Subcutaneous adipose tissue (tissue), 4 donors: ENCODE data around the gene NPEPL1. TPM values are rescaled to one million over a fixed set of nuclear protein-coding genes. Genes with fewer than 3 reads are reported as not detected.

Experiments
- total RNA-seq, 4 donors: library from RNA; depleted of rRNA; stranded (reverse); fragments of >200 nt; gene quantifications; one replicate each; pipeline ENCODE4 v1.1.0, GENCODE V29; 2016
- TF ChIP-seq, protein P1 (sequence below): fragments of 450-650 bp; IDR thresholded peaks from one replicate; pipeline ENCODE4 v1.5.1; 2016; ENCODE audit warnings: low read depth, mild to moderate bottlenecking, control low read depth, antibody characterized with exemption, moderate library complexity

NPEPL1 gene
- total RNA-seq, 4 donors from 2014 or later, result 20.7 to 53.3 (median 36.4) TPM

DNA sequence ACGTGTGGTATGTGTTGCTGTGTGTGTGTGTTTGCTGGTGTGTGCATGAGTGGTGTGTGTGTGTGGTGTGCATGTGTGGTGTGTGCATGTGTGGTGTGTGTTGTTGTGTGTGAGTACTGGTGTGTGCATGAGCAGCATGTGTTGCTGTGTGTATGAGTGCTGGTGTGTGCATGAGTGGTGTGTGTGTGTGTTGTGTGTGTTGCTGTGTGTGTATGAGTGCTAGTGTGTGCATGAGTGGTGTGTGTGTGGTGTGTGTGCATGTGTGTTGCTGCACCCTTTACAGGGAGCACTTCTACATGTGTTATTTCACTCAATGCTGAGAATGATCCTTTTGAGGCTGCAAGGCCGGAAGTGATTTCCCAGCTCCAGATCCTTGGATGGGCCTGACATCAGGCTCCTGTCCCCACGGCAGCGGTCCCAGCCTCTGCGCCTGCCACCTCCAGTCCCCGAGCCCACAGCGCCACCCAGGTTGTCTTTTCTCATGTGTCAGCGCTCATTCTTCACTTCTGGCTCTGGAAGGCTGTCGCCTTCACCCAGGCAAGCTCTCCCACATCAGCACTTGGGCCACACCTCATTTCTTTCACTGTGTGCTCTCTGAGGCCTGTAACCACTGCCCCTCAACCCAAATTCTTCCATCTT lies 2.6 kb downstream of the NPEPL1 start:
- TF ChIP-seq, protein P1, sequence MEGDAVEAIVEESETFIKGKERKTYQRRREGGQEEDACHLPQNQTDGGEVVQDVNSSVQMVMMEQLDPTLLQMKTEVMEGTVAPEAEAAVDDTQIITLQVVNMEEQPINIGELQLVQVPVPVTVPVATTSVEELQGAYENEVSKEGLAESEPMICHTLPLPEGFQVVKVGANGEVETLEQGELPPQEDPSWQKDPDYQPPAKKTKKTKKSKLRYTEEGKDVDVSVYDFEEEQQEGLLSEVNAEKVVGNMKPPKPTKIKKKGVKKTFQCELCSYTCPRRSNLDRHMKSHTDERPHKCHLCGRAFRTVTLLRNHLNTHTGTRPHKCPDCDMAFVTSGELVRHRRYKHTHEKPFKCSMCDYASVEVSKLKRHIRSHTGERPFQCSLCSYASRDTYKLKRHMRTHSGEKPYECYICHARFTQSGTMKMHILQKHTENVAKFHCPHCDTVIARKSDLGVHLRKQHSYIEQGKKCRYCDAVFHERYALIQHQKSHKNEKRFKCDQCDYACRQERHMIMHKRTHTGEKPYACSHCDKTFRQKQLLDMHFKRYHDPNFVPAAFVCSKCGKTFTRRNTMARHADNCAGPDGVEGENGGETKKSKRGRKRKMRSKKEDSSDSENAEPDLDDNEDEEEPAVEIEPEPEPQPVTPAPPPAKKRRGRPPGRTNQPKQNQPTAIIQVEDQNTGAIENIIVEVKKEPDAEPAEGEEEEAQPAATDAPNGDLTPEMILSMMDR, result no peak

DNA sequence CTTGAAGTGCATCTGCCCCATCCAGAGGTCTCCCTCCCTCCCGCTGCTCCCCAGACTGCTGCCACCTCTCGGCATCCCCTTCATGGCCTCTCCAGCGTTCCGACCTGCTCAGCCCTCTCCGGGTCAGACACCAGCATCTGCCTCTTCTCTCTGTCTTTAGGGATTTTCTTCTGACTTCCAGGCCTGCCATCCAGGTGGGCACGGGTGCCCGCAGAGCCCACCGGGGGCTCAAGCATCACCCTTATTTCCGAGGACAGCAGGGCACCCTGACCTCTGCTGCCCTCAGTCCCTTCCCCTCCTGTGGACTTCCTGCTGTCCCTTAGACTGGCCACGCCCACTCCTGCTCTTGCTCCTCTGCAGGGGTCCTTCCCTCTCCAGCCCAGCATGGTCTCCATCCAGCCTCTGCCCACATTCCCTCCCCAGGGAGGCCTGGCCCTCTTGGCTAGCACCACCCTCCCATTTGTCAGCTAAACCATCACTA lies 3.3 kb downstream of the NPEPL1 start:
- TF ChIP-seq, protein P1, result no peak

DNA sequence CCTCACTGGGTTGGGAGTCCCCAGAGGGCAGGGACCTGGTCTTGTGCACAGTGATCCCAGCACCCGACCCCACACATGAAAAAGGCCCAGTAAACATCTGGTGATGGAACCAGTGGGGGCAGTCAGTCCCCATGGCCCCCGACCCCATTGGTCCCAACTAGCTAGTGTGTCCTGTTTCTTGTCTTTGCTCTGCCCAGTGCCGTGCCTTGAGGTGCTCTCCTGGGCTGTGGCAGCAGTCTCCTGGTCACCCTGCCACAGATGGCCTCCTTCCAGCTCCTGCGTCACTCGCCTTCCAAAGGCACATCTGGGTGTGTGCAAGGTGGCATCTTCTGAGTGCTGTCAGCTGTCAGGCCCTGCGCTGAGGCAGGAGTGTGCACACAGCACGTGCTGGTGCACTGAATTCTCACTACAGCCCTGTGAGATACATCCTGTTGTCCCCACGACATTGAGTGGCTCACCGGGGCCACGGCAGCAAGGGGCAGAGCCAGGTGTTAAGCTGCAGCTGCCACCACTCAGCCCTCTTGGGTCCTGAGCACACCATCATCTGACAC lies 3.9 kb downstream of the NPEPL1 start:
- TF ChIP-seq, protein P1, result no peak

DNA sequence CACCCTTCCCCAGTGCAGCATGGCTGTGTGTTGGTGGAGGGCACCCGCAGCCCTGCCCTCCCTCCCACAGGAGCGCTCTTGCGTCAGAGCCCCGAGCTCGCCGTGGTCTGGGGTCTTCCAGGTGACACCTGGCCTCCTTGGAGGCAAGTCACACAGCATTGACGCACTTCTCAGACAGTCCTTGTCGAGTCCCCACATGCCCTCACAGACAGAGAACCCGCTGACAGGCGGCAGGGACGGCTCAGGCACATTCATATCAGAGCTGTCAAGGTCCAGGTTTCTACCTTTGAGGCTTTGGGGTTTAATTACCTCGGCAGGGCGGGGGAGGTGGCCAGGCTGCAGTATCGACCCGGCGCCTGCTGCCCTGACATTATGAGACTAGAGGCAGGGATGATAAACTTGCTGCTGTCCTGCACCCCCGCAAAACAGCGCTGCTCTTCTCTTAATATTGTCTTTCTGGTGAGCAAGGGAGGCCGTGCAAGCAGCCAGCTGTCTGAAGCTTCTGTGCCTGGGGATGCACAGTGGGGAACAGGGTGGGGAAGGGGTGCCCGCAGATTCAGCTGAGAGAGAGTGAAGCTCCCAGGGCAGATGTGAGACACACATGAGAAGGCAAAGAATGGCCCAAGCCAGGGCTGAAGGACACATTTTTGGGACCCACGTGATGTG lies 4.7 kb downstream of the NPEPL1 start:
- TF ChIP-seq, protein P1, result no peak

DNA sequence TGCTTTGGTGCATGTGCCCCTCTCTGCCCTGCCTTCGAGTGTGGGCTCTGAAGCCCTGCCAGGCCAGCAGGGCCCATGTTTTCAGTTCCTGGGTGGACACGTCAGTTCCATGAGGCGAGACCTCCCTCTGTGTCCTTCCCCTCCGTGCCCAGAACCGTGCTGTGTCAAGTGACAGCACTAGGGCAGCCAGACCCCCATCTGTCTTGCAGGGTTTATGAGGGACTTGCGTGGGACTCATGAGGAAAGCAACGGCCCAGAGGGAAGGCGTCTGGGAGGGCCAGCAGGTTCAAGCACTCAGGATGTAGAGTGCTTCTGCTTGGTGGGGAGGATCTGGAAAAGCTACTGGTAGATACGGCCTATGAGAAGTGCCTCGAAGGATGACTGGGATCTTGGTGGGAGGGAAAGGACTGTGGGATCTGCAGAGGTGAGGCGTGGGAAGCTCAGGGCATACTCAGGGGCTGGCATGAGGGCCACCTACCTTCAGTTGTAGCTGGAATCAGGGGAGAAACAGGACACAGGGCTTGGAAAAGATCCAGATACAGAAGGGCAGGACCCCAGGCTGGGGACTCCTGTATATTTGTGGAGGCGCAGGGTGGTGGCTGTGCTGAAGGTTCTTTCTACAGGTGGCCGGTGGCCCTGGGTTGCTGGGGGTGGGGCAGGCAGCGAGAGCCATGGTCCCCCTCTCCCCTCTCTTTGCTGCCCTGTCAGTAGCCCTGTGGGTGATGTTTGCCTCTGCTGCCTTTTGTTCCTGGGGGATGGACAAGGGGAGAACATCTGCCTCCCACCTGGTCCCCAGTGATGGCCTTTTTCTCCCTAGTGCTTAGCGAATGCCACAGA lies 5.5 kb downstream of the NPEPL1 start:
- TF ChIP-seq, protein P1, result no peak

DNA sequence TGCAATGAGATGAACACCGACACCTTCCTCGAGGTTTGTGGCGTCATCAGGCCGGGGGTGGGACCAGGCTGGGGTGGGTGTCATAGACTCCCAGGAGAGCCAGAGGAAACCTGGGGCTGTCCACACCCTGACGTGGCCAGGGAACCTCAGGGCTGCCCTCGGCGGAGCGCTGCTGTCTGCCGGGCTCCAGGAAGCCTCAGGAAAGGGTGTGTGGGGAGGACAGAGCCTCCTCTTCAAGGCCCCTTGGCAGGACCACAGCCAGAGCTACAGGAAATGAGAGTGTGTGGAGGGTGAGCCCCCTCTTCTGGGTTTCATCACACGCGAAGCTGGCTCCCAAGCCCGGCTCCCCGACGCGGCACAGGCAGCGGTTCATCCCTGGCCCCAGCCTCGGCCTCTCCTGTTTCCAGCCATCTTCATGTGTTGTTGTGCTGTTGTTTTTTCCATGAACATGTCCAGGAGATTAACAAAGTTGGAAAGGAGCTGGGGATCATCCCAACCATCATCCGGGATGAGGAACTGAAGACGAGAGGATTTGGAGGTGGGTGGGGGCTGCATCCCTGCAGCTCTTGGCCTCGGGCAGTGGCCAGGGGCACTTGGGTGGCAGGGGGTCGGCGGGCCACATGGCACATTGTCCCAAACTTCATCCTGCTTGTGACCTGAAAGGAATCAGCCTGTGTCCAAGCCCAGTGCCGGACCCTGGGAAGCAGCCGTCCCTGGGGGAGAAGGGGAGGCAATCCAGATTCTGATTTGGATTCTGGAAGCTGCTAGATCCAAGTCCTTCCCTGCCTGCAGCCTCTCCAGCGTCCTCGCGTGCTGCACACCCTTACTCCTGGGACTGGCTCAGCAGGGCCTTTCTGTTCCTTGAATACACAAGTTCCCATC lies 6.4 kb downstream of the NPEPL1 start:
- TF ChIP-seq, protein P1, result no peak
